ENCODE results near the gene MCC. TPM values are rescaled to one million over a fixed set of nuclear protein-coding genes. Genes with fewer than 3 reads are reported as not detected.
A peak's percentile ranks its signal among the peaks of the same experiment; 100 is the strongest.

MCC gene
- total and polyA plus RNA-seq, 2 of the 4 experiments (the other 2 are of a cell fraction): 5.0 to 20.6 TPM

DNA sequence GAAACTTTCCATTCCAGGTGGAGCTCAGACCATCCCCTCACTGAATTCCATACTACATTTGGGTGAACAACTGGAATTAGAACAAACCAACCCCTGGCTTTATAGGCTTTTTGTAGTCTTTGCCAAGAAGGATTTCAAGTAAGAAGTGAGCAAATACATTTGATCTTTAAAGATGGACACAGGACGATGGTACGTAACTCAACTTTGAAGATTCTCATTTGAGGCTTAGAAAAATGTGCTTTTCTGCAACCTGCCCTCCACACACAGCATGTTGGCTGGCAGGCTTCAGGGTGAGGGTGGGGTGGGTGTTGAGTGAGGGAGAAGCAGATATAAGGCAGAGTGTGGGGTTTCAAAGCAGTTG, 335.9 kb downstream of the MCC start:
- peaks cover 11% of the 10 kb centered on the region for H3K9me1 ChIP-seq (ENCODE audit: insufficient read depth, low read length)
- H3K9ac ChIP-seq (ENCODE audit: low read depth, low read length): no peak overlapping the region
- H3K4me3 ChIP-seq (ENCODE audit: insufficient read depth, low read depth, low read length): no peak overlapping the region
- H2BK15ac ChIP-seq (ENCODE audit: low read depth, low read length): no peak overlapping the region
- H3K4me2 ChIP-seq (ENCODE audit: low read depth, low read length): no peak overlapping the region
- H2BK120ac ChIP-seq (ENCODE audit: low read depth, low read length): no peak overlapping the region
- no peak overlapping the region for H4K8ac ChIP-seq (ENCODE audit: low read depth in 2 of 2, low read length in 2 of 2)
- dilution Hi-C loops (cut with HindIII; ENCODE audit: low sequenced_read_pairs, unreplicated experiment): no loop called here
- no CpG with 5 or more reads among the region's 2 CpGs for WGBS, 2 experiments (ENCODE audit: extremely low coverage in 2 of 2, insufficient read length in 1 of 2)
- H3K79me1 ChIP-seq (ENCODE audit: low read depth in 1 of 2, low read length in 2 of 2): peaks cover 0 to 18% of the 10 kb centered on the region in 2 experiments; a peak in 3 of 4 replicates
- ChIA-PET CTCF (no interaction called here), POLR2A (ENCODE audit: unreplicated experiment) (no interaction called here)
- H3K9me3 ChIP-seq (ENCODE audit: control insufficient read depth, insufficient read depth, low read length): no peaks in the 10 kb centered on the region
- no peak overlapping the region for H3K23ac ChIP-seq (ENCODE audit: low read depth, low read length)
- no TSS peak for BruUV-seq (replicated peaks)
- H4K5ac ChIP-seq (ENCODE audit: low read depth, low read length): no peak overlapping the region
- peaks cover 5% of the 10 kb centered on the region for H3K36me3 ChIP-seq (ENCODE audit: control insufficient read depth, insufficient read depth, low read length)
- in situ Hi-C loops (cut with MboI; ENCODE audit: low sequenced_read_pairs): no loop called here
- no peak overlapping the region for H2AFZ ChIP-seq (replicated peaks; ENCODE audit: low read length, poor library complexity)
- H3K4me1 ChIP-seq (ENCODE audit: control insufficient read depth, insufficient read depth, low read length): peaks cover 17% of the 10 kb centered on the region
- no peak overlapping the region for H2BK5ac ChIP-seq (ENCODE audit: low read depth, low read length, poor library complexity, severe bottlenecking)
- ATAC-seq (ENCODE audit: low read depth) (no peak), DNase-seq (no peak)
- H2AK5ac ChIP-seq (ENCODE audit: low read depth, low read length): peak overlapping the region; percentile 43; the same call in 1 of the 2 replicates
- H3K27me3 ChIP-seq (ENCODE audit: control insufficient read depth, insufficient read depth, low read length): no peaks in the 10 kb centered on the region
- H3K18ac ChIP-seq (ENCODE audit: low read depth, low read length): no peak overlapping the region
- no peak overlapping the region for H3K4ac ChIP-seq (ENCODE audit: low read depth, low read length)
- no peak overlapping the region for H4K91ac ChIP-seq (ENCODE audit: insufficient read depth, low read depth, low read length)
- no peak overlapping the region for H2BK20ac ChIP-seq (ENCODE audit: low read depth, low read length)
- no peak overlapping the region for H3K56ac ChIP-seq (ENCODE audit: extremely low read depth, insufficient read depth, low read length)
- no peak overlapping the region; the same call in 1 of the 2 replicates for H3K14ac ChIP-seq (replicated peaks; ENCODE audit: low read depth, low read length)
- H3K27ac ChIP-seq (ENCODE audit: insufficient read depth, low read length): no peak overlapping the region
- no peak overlapping the region for H2AK9ac ChIP-seq (replicated peaks; ENCODE audit: low read depth, low read length, poor library complexity)
- no peaks in the 10 kb centered on the region; the same call in 1 of the 2 replicates for H4K20me1 ChIP-seq (ENCODE audit: insufficient read depth, low read length)
- intact Hi-C loops (cut with micrococcal nuclease): no loop called here
- TF ChIP-seq SMC3 (IDR thresholded peaks at IDR 0.05; ENCODE audit: low read depth, low read length): no peak
- no peak for TF ChIP-seq FOS (IDR thresholded peaks at IDR 0.05; ENCODE audit: low read depth, low read length)
